B cell (primary cell): ENCODE measurements around the gene NOP53. TPM values are rescaled to one million over a fixed set of nuclear protein-coding genes. Genes with fewer than 3 reads are reported as not detected.
"Not testable (repeated sequence)": the region's sequence is repeated elsewhere in the genome, so short reads cannot be mapped to it uniquely, and the experiment has no call there.

ENCODE experiments used
- ATAC-seq: fragments of 200-7000 bp; cut with Tn5 transposase; one replicate; pipeline ENCODE4 v1.10.0; 2021; ENCODE audit warnings: low read depth, mild to moderate bottlenecking, moderate number of reproducible peaks, moderate library complexity
- CTCF ChIA-PET: fragments of 350-600 bp; sonication (Branson Sonifier 250); formaldehyde crosslinking; loops from one replicate; lab custom pipeline; 2021; ENCODE audit warnings: antibody characterized with exemption, inconsistent platforms; lab: Charles Lee
- POLR2A ChIA-PET: fragments of 350-600 bp; sonication (Branson Sonifier 250); formaldehyde crosslinking; loops from one replicate; lab custom pipeline; 2021; ENCODE audit warnings: antibody characterized with exemption; lab: Charles Lee
- DNase-seq: peaks from one replicate; pipeline ENCODE4 v3.0.0; 2013
- H2AFZ ChIP-seq: 2 replicates; pipeline ENCODE4 v1.6.1; 2012; ENCODE audit warnings: mild to moderate bottlenecking, low read depth, low read length; ENCODE audit not compliant: insufficient read depth, poor library complexity, severe bottlenecking
- H3K27ac ChIP-seq, 2 donors: 1 replicate in 1 of 2; 2 replicates in 1 of 2; pipeline ENCODE4 v1.5.1; 2012 to 2013; ENCODE audit warnings: low read length in 2 of 2, mild to moderate bottlenecking in 2 of 2, moderate library complexity in 1 of 2
- H3K27me3 ChIP-seq, 4 experiments: fragments of 200-600 bp in 1 of 4; sonication (generic) in 1 of 4; replicated peaks in 1 of 4; 1 replicate in 2 of 4; 2 replicates in 2 of 4; pipeline versions ENCODE4 v1.6.1 to v1.7.0; 2013 to 2016; ENCODE audit warnings: low read length in 3 of 4, mild to moderate bottlenecking in 2 of 4, mixed read lengths in 1 of 4, moderate library complexity in 1 of 4; ENCODE audit not compliant: insufficient read depth in 4 of 4, control insufficient read depth in 3 of 4; ENCODE audit errors: control extremely low read depth in 1 of 4
- H3K36me3 ChIP-seq, 2 experiments: replicated peaks in 1 of 2; 1 replicate in 1 of 2; 2 replicates in 1 of 2; pipeline versions ENCODE4 v1.6.1 to v1.7.1; 2013; ENCODE audit warnings: low read length in 1 of 2; ENCODE audit not compliant: insufficient read depth in 2 of 2, control insufficient read depth in 1 of 2; ENCODE audit errors: control extremely low read depth in 1 of 2, extremely low read depth in 1 of 2
- H3K4me1 ChIP-seq, 2 donors: fragments of 200-600 bp in 1 of 2; sonication (generic) in 1 of 2; 1 replicate in 1 of 2; 2 replicates in 1 of 2; pipeline versions ENCODE4 v1.5.1 to v1.6.1; 2013 to 2017; ENCODE audit warnings: low read length in 2 of 2; ENCODE audit not compliant: control insufficient read depth in 2 of 2, insufficient read depth in 2 of 2
- H3K4me2 ChIP-seq: replicated peaks from 2 replicates; pipeline ENCODE3; 2012; ENCODE audit warnings: mild to moderate bottlenecking, low read depth, low read length; ENCODE audit not compliant: poor library complexity, severe bottlenecking
- H3K4me3 ChIP-seq, 5 experiments: fragments of 200-600 bp in 1 of 5; sonication (generic) in 1 of 5; 1 replicate in 3 of 5; 2 replicates in 2 of 5; pipeline versions ENCODE4 v1.5.1 to v1.7.0; 2011 to 2016; ENCODE audit warnings: low read length in 4 of 5, mild to moderate bottlenecking in 4 of 5, low read depth in 2 of 5, control low read depth in 1 of 5, moderate library complexity in 1 of 5; ENCODE audit not compliant: insufficient read depth in 1 of 5; ENCODE audit errors: control extremely low read depth in 1 of 5, extremely low read depth in 1 of 5
- H3K79me2 ChIP-seq: fragments of 200-600 bp; sonication (generic); one replicate; pipeline ENCODE4 v1.6.0; 2016; ENCODE audit warnings: low read length; ENCODE audit not compliant: control insufficient read depth, insufficient read depth
- H3K9ac ChIP-seq: fragments of 200-600 bp; sonication (generic); 2 replicates; pipeline ENCODE4 v1.6.1; 2017; ENCODE audit warnings: mild to moderate bottlenecking, low read length, moderate library complexity
- H3K9me3 ChIP-seq, 3 donors: one replicate each; pipeline versions ENCODE4 v1.6.1 to v1.7.1; 2013; ENCODE audit warnings: low read length in 2 of 3; ENCODE audit not compliant: control insufficient read depth in 2 of 3, insufficient read depth in 1 of 3; ENCODE audit errors: control extremely low read depth in 1 of 3
- H4K20me1 ChIP-seq: 2 replicates; pipeline ENCODE4 v1.6.0; 2012; ENCODE audit warnings: mild to moderate bottlenecking, low read length; ENCODE audit not compliant: insufficient read depth, control insufficient read depth, poor library complexity, severe bottlenecking
- H3K27ac Mint-ChIP-seq: one replicate; pipeline ENCODE4 v1.8.0; 2021; ENCODE audit warnings: mixed read lengths
- H3K27me3 Mint-ChIP-seq: one replicate; pipeline ENCODE4 v1.8.0; 2021; ENCODE audit warnings: mixed read lengths
- H3K4me1 Mint-ChIP-seq: one replicate; pipeline ENCODE4 v1.8.0; 2021; ENCODE audit warnings: mixed read lengths
- H3K4me3 Mint-ChIP-seq: one replicate; pipeline ENCODE4 v1.8.0; 2021; ENCODE audit warnings: mixed read lengths
- H3K9me3 Mint-ChIP-seq: one replicate; pipeline ENCODE4 v1.8.0; 2022; ENCODE audit warnings: mixed read lengths; ENCODE audit not compliant: insufficient read depth
- EZH2 ChIP-seq: IDR thresholded peaks from 2 replicates; pipeline ENCODE4 v1.6.1; 2012; ENCODE audit warnings: borderline replicate concordance, low read depth, mild to moderate bottlenecking, moderate library complexity, low read length; ENCODE audit not compliant: insufficient read depth, poor library complexity, severe bottlenecking
- WGBS: methylation state at CpG from one replicate; pipeline ENCODE4 v1.1.5; 2013; ENCODE audit warnings: missing lambda C conversion rate; ENCODE audit not compliant: insufficient coverage; 5-methylcytosine and 5-hydroxymethylcytosine counted together
- intact Hi-C: fragments of 100-400 bp; cut with micrococcal nuclease; formaldehyde crosslinking; loops from one replicate; pipeline ENCODE4 v1.10.0; 2022
- polyA plus RNA-seq: library from polyadenylated mRNA; depleted of rRNA; stranded (reverse); fragments of >200 nt; gene quantifications from 2 replicates; pipeline ENCODE4 v1.2.3, GENCODE V29; 2012
- total RNA-seq, 2 donors: library from RNA; stranded (reverse); fragments of 120-200 nt in 1 of 2; gene quantifications; 1 replicate in 1 of 2; 2 replicates in 1 of 2; pipeline versions ENCODE4 v1.2.3 to v1.2.4, GENCODE V29; 2013 to 2022
- TF ChIP-seq, protein P1 (sequence below): fragments of 200-600 bp; IDR thresholded peaks from one replicate; pipeline ENCODE4 v1.8.0; 2022; ENCODE audit warnings: antibody characterized with exemption, mild to moderate bottlenecking

The NOP53 gene
- total and polyA plus RNA-seq, 2 donors (not counting 1 experiment from before 2014, with no cell fraction given) = 526 to 978 TPM

DNA sequence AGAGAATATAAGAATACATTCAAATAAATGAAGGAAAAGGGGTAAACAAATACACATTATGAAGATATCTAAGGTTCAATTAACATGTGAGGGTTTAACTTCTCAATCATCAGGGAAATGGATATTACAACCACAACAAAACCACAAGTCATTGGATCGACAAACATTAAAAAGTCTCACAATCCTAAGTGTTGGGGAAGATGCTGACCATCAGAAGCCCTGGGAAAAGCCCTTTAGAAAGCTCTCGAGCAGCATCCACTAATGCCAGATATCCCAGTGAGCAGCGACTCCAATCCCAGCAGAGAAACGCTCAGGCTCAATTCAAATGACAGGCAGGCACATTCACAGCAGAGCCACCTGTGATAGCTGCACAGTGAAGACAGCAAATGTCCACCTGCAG is 55.9 kb downstream of the NOP53 start:
- CTCF ChIA-PET = interaction anchor here (1.3 kb wide), 1 partner anchor 9 kb away, joined by 3 read pairs; no protein-coding TSS in a partner anchor
- intact Hi-C loops = no loop called here
- DNase-seq = no peak

DNA sequence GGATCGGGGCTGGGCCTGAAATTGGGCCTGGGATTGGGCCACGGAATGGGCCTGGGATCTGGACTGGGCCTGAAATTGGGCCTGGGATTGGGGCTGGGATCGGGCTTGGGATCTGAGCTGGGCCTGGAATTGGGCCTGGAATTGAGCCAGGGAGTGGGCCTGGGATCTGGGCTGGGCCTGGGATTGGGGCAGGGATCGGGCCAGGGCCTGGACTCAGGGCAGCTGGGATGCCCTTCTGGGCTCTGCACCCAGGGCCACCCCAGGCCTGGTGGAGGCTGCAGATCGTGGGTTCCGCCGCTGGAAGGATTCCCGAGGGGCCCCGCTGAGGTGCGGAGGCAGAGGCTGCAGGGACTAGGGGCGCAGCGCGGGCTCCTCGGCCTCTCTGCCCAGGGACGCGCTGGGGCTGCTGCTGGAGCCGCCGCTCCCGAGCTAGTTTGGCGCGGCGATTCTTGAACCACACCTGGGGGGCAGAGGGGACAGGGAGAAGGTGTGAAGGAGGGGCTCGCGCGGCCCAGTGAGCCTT is 57.2 kb downstream of the NOP53 start:
- H3K27ac Mint-ChIP-seq = no peak overlapping the region

More for the DNA sequence above, 55.9 kb downstream of the NOP53 start:
- no peak overlapping the region for H3K4me3 Mint-ChIP-seq
- no peaks in the 10 kb centered on the region for H3K4me1 Mint-ChIP-seq
- H3K27ac Mint-ChIP-seq = no peak overlapping the region
- H2AFZ ChIP-seq = no peak overlapping the region
- H3K27me3 Mint-ChIP-seq = peaks cover 11% of the 10 kb centered on the region
- no CpG with 5 or more reads among the region's 4 CpGs for WGBS
- H4K20me1 ChIP-seq = no peaks in the 10 kb centered on the region
- no peak overlapping the region for H3K4me2 ChIP-seq
- no peak overlapping the region for H3K9ac ChIP-seq
- ATAC-seq = no peak
- TF ChIP-seq EZH2 = no peak
- TF ChIP-seq, protein P1, sequence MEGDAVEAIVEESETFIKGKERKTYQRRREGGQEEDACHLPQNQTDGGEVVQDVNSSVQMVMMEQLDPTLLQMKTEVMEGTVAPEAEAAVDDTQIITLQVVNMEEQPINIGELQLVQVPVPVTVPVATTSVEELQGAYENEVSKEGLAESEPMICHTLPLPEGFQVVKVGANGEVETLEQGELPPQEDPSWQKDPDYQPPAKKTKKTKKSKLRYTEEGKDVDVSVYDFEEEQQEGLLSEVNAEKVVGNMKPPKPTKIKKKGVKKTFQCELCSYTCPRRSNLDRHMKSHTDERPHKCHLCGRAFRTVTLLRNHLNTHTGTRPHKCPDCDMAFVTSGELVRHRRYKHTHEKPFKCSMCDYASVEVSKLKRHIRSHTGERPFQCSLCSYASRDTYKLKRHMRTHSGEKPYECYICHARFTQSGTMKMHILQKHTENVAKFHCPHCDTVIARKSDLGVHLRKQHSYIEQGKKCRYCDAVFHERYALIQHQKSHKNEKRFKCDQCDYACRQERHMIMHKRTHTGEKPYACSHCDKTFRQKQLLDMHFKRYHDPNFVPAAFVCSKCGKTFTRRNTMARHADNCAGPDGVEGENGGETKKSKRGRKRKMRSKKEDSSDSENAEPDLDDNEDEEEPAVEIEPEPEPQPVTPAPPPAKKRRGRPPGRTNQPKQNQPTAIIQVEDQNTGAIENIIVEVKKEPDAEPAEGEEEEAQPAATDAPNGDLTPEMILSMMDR = no peak
- H3K9me3 ChIP-seq = peaks cover 0 to 6% (median 0%) of the 10 kb centered on the region in 3 donors
- H3K4me3 ChIP-seq = no peak overlapping the region
- H3K79me2 ChIP-seq = no peaks in the 10 kb centered on the region
- H3K36me3 ChIP-seq = no peaks in the 10 kb centered on the region
- H3K4me1 ChIP-seq = no peaks in the 10 kb centered on the region
- no peak overlapping the region for H3K27ac ChIP-seq
- POLR2A ChIA-PET = no interaction called here
- H3K27me3 ChIP-seq = peaks cover 0 to 5% (median 0%) of the 10 kb centered on the region in 4 experiments
- H3K9me3 Mint-ChIP-seq = peaks cover 3% of the 10 kb centered on the region

DNA sequence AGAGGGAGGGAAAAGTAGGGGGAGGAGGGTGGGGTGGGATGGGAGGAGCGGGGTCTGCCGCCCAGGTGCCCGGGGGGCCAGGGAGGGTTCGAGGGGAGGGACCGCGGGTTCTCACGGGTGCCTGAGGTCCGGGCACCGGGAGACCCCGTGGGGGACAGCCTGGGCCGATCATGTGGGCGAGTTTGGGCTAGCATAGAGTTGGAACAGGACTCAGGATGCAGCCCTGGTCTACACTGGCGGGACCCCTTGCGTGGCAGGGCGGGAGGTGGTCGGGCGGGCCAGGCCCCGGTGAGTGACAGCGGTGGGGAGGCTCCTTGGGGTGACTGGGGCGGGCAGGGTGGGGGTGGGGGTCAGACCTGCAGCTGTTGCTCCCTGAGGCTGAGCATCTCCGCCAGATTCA is 57.8 kb downstream of the NOP53 start:
- H2AFZ ChIP-seq, H3K9me3 Mint-ChIP-seq, H3K36me3 ChIP-seq, H4K20me1 ChIP-seq, H3K9ac ChIP-seq, H3K9me3 ChIP-seq, DNase-seq, intact Hi-C loops, H3K27ac Mint-ChIP-seq, H3K27me3 ChIP-seq, H3K27me3 Mint-ChIP-seq, H3K4me2 ChIP-seq, H3K4me1 Mint-ChIP-seq, POLR2A ChIA-PET, H3K4me3 Mint-ChIP-seq, H3K79me2 ChIP-seq, H3K27ac ChIP-seq, H3K4me1 ChIP-seq, H3K4me3 ChIP-seq, ATAC-seq, CTCF ChIA-PET: not testable (repeated sequence)
- WGBS = 80% methylated on average over 10 of the region's 21 CpGs

More for the DNA sequence above, 57.2 kb downstream of the NOP53 start:
- intact Hi-C loops = no loop called here
- H3K9me3 ChIP-seq = peaks cover 0 to 6% (median 0%) of the 10 kb centered on the region in 3 donors
- ChIA-PET CTCF (no interaction called here), POLR2A (no interaction called here)
- H3K79me2 ChIP-seq = no peaks in the 10 kb centered on the region
- Mint-ChIP-seq H3K4me3 (no peak overlapping the region), H3K27me3 (peaks cover 11% of the 10 kb centered on the region), H3K9me3 (peaks cover 3% of the 10 kb centered on the region), H3K4me1 (no peaks in the 10 kb centered on the region)
- H3K4me1 ChIP-seq = no peaks in the 10 kb centered on the region
- no peak overlapping the region for H3K27ac ChIP-seq
- DNase-seq = no peak
- H3K27me3 ChIP-seq = peaks cover 0 to 5% (median 0%) of the 10 kb centered on the region in 4 experiments
- no peak overlapping the region for H3K4me3 ChIP-seq
- H3K9ac ChIP-seq = no peak overlapping the region
- 96% methylated on average over 15 of the region's 25 CpGs for WGBS
- H4K20me1 ChIP-seq = no peaks in the 10 kb centered on the region
- no peaks in the 10 kb centered on the region for H3K36me3 ChIP-seq
- H3K4me2 ChIP-seq = no peak overlapping the region
- ATAC-seq = no peak
- no peak overlapping the region for H2AFZ ChIP-seq
- TF ChIP-seq EZH2 = no peak
- TF ChIP-seq, protein P1 = no peak
